CD4-positive, alpha-beta memory T cell (primary cell): ENCODE data around the gene XCL2. TPM values are rescaled to one million over a fixed set of nuclear protein-coding genes. Genes with fewer than 3 reads are reported as not detected.
A peak's percentile ranks its signal among the peaks of the same experiment; 100 is the strongest.

Experiments used
- CTCF ChIA-PET: fragments of 350-600 bp; sonication (Branson Sonifier 250); formaldehyde crosslinking; loops from one replicate; lab custom pipeline; 2021; ENCODE audit warnings: inconsistent platforms; ENCODE audit not compliant: partially characterized antibody; lab: Charles Lee
- POLR2A ChIA-PET: fragments of 350-600 bp; sonication (Branson Sonifier 250); formaldehyde crosslinking; loops from one replicate; lab custom pipeline; 2021; ENCODE audit not compliant: partially characterized antibody; lab: Charles Lee
- DNase-seq, 5 donors: peaks; one replicate each; pipeline versions ENCODE4 v3.0.0 to v3.0.0-alpha.2; 2020 to 2022; ENCODE audit warnings: mixed read lengths in 1 of 5
- H3K27ac ChIP-seq: one replicate; pipeline ENCODE4 v1.7.0; 2013; ENCODE audit warnings: low read depth, low read length
- H3K27me3 ChIP-seq: 2 replicates; pipeline ENCODE4 v1.7.0; 2013; ENCODE audit warnings: mild to moderate bottlenecking, low read length, moderate library complexity; ENCODE audit not compliant: insufficient read depth
- H3K36me3 ChIP-seq: 2 replicates; pipeline ENCODE4 v1.7.0; 2013; ENCODE audit warnings: mild to moderate bottlenecking, low read length, moderate library complexity; ENCODE audit not compliant: insufficient read depth
- H3K4me1 ChIP-seq: 2 replicates; pipeline ENCODE4 v1.7.0; 2013; ENCODE audit warnings: mild to moderate bottlenecking, low read length, moderate library complexity; ENCODE audit not compliant: insufficient read depth
- H3K4me3 ChIP-seq, 2 donors: one replicate each; pipeline ENCODE4 v1.7.0; 2013; ENCODE audit warnings: low read length in 2 of 2, mild to moderate bottlenecking in 1 of 2
- H3K9me3 ChIP-seq, 2 donors: one replicate each; pipeline ENCODE4 v1.7.0; 2013; ENCODE audit warnings: low read length in 2 of 2, control low read depth in 1 of 2; ENCODE audit not compliant: control insufficient read depth in 1 of 2
- H3K27ac Mint-ChIP-seq, 7 donors: one replicate each; pipeline ENCODE4 v1.8.0; 2020 to 2021; ENCODE audit warnings: mixed read lengths in 7 of 7, mild to moderate bottlenecking in 6 of 7, inconsistent platforms in 3 of 7, moderate library complexity in 3 of 7
- H3K27me3 Mint-ChIP-seq, 2 donors: one replicate each; pipeline ENCODE4 v1.8.0; 2020 to 2021; ENCODE audit warnings: mixed read lengths in 2 of 2
- H3K36me3 Mint-ChIP-seq, 2 donors: one replicate each; pipeline ENCODE4 v1.8.0; 2020 to 2021; ENCODE audit warnings: mixed read lengths in 2 of 2, inconsistent platforms in 1 of 2, mild to moderate bottlenecking in 1 of 2
- H3K4me1 Mint-ChIP-seq, 4 donors: one replicate each; pipeline ENCODE4 v1.8.0; 2020 to 2021; ENCODE audit warnings: mixed read lengths in 4 of 4, mild to moderate bottlenecking in 1 of 4
- H3K4me3 Mint-ChIP-seq, 8 donors: one replicate each; pipeline ENCODE4 v1.8.0; 2020 to 2021; ENCODE audit warnings: mixed read lengths in 8 of 8, mild to moderate bottlenecking in 7 of 8, moderate library complexity in 6 of 8, inconsistent platforms in 3 of 8
- H3K9me3 Mint-ChIP-seq, 8 donors: one replicate each; pipeline ENCODE4 v1.8.0; 2020 to 2021; ENCODE audit warnings: mixed read lengths in 8 of 8, mild to moderate bottlenecking in 5 of 8, inconsistent platforms in 3 of 8, moderate library complexity in 1 of 8
- intact Hi-C: fragments of 100-400 bp; cut with micrococcal nuclease; formaldehyde crosslinking; loops from one replicate; pipeline ENCODE4 v1.15.1; 2023
- polyA plus RNA-seq, 2 donors: library from polyadenylated mRNA; unstranded; fragments of 300-500 nt; fragmentation: Illumina TruSeq; gene quantifications; one replicate each; pipeline ENCODE4 v1.2.3, GENCODE V29; 2021
- total RNA-seq, 2 experiments: library from RNA; stranded (reverse); gene quantifications; one replicate each; pipeline ENCODE4 v1.2.3, GENCODE V29; 2021

The XCL2 gene
- total and polyA plus RNA-seq, 4 experiments from 2014 or later = 1.4 to 2.8 TPM; not detected in 2

DNA sequence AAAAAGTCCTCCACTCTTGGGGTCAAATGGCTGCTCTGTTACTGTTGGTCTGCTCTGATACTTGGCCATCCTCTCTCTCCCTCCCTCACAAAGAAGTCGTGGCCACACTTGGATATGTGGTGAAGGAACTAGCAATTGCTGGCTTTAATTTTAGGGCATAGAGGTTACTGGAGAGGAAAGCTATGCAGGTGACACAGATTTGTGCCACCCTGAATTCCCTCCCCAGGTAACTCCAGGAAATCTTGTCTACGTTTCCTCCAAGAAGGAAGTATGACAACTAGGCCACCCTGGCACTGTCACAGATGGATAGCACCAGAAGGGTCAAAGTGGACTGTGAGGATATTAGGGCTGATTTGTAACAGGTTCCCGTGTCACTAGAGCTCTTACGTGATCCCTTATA lies 36.0 kb downstream of the XCL2 start:
- intact Hi-C loops = no loop called here
- Mint-ChIP-seq H3K4me1 (peaks cover 20 to 44% (median 36%) of the 10 kb centered on the region in 4 donors), H3K4me3 (no peak overlapping the region), H3K27ac (no peak overlapping the region), H3K27me3 (no peaks in the 10 kb centered on the region), H3K9me3 (no peaks in the 10 kb centered on the region), H3K36me3 (no peaks in the 10 kb centered on the region)
- no peaks in the 10 kb centered on the region for H3K27me3 ChIP-seq
- DNase-seq = no peak
- POLR2A ChIA-PET = no interaction called here
- H3K4me1 ChIP-seq = peaks cover 13% of the 10 kb centered on the region
- no peak overlapping the region for H3K4me3 ChIP-seq
- H3K27ac ChIP-seq = no peak overlapping the region
- H3K36me3 ChIP-seq = no peaks in the 10 kb centered on the region
- H3K9me3 ChIP-seq = no peaks in the 10 kb centered on the region
- CTCF ChIA-PET = no interaction called here

DNA sequence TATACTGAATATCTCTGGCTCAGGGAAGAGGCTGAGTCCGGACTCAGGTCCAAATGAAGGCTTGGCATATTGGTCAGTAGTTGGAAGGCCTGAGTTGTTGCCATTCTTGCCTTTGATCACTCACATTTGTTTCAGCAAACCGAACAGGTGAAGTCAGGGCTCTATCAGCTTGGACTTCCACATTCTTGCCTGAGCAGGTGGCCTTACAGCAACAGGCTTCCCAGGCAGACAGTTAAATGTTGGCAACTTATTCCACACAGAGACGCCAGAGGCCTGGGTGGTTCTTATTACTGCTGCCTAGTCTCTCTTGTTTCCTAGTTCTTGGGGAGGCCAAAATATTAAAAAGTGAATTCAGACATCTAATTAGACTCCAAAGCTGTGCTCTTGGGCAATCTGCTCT lies 36.6 kb downstream of the XCL2 start:
- POLR2A ChIA-PET = interaction anchor here (0.8 kb wide), 1 partner anchor 1171 kb away, joined by 3 read pairs; no protein-coding TSS in a partner anchor
- CTCF ChIA-PET = no interaction called here
- intact Hi-C loops = no loop called here

DNA sequence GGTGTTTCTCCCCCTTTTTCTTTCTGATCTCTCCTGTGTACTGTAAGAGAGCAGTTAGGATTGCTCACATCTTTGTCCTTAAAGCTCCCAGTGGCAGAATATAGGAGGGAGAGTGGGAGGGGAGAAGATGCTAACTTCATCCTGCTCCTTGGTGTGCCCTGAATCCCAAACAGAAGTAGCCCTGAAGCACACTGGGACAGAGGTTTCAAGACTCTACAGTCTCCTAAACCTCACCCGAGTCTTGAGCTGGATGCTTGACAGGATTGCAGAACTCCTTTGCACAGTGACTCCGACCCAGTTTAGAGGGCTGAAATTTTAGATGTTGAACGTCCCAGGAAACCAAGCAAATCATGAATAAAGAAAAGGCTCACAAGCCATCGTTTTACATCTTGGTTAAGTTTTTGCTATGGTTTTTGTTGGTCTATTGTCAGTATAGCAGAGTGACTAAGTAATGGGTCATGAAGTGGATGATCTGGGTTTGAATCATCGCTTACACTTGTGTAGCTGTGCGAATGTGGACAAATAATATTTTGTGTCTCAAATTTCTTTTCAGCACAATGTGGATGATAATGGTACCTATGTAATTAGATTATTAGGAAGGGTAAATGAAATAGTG lies 37.5 kb downstream of the XCL2 start:
- Mint-ChIP-seq H3K36me3 (no peaks in the 10 kb centered on the region), H3K27me3 (no peaks in the 10 kb centered on the region), H3K4me1 (peaks cover 20 to 42% (median 33%) of the 10 kb centered on the region in 4 donors), H3K4me3 (no peak overlapping the region), H3K27ac (no peak overlapping the region), H3K9me3 (no peaks in the 10 kb centered on the region)
- Histone ChIP-seq H3K4me1 (peaks cover 5% of the 10 kb centered on the region), H3K9me3 (no peaks in the 10 kb centered on the region), H3K27me3 (no peaks in the 10 kb centered on the region), H3K36me3 (no peaks in the 10 kb centered on the region), H3K27ac (no peak overlapping the region), H3K4me3 (no peak overlapping the region)
- ChIA-PET CTCF (interaction anchor here (2.3 kb wide), 1 partner anchor 11 kb away, joined by 5 read pairs; no protein-coding TSS in a partner anchor), POLR2A (interaction anchor here (1.3 kb wide), 1 partner anchor 15 kb away, joined by 3 read pairs; no protein-coding TSS in a partner anchor)
- DNase-seq = no peak
- intact Hi-C loops = no loop called here

More for the DNA sequence above, 36.6 kb downstream of the XCL2 start:
- Mint-ChIP-seq H3K4me3 (no peak overlapping the region), H3K27ac (no peak overlapping the region), H3K27me3 (no peaks in the 10 kb centered on the region), H3K4me1 (peaks cover 17 to 39% (median 32%) of the 10 kb centered on the region in 4 donors), H3K36me3 (no peaks in the 10 kb centered on the region), H3K9me3 (no peaks in the 10 kb centered on the region)
- Histone ChIP-seq H3K27me3 (no peaks in the 10 kb centered on the region), H3K27ac (no peak overlapping the region), H3K9me3 (no peaks in the 10 kb centered on the region), H3K36me3 (no peaks in the 10 kb centered on the region), H3K4me3 (no peak overlapping the region), H3K4me1 (peaks cover 7% of the 10 kb centered on the region)
- DNase-seq = no peak

DNA sequence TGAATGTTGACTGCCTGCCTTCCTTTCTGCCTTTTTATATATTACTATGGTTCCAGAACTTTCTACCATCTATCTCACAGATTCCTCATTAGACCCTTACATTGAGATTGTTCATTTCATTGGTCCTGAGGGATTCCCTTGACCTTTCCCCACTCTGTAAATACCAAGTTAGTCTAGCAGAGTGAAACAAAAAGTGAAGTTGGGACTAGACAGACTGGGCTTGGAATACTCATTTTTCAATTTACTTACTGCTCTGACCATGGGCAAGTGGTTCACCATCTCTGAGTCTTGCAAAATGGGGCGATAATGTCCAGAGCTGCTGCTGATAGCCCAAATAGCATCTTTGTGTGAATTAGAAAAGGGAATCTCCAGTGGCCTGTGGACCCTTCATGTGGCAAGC lies 38.8 kb downstream of the XCL2 start:
- Mint-ChIP-seq H3K36me3 (no peaks in the 10 kb centered on the region), H3K4me3 (peak overlapping the region in 1 of 8 donors; percentile 17), H3K27ac (no peak overlapping the region), H3K27me3 (no peaks in the 10 kb centered on the region), H3K9me3 (no peaks in the 10 kb centered on the region), H3K4me1 (peaks cover 15 to 33% (median 27%) of the 10 kb centered on the region in 4 donors)
- intact Hi-C loops = no loop called here
- peaks cover 5% of the 10 kb centered on the region for H3K4me1 ChIP-seq
- H3K4me3 ChIP-seq = no peak overlapping the region
- ChIA-PET CTCF (interaction anchor here (2.3 kb wide), 1 partner anchor 12 kb away, joined by 5 read pairs; no protein-coding TSS in a partner anchor), POLR2A (no interaction called here)
- DNase-seq = no peak
- H3K27ac ChIP-seq = no peak overlapping the region
- H3K36me3 ChIP-seq = no peaks in the 10 kb centered on the region
- H3K27me3 ChIP-seq = no peaks in the 10 kb centered on the region
- H3K9me3 ChIP-seq = no peaks in the 10 kb centered on the region

DNA sequence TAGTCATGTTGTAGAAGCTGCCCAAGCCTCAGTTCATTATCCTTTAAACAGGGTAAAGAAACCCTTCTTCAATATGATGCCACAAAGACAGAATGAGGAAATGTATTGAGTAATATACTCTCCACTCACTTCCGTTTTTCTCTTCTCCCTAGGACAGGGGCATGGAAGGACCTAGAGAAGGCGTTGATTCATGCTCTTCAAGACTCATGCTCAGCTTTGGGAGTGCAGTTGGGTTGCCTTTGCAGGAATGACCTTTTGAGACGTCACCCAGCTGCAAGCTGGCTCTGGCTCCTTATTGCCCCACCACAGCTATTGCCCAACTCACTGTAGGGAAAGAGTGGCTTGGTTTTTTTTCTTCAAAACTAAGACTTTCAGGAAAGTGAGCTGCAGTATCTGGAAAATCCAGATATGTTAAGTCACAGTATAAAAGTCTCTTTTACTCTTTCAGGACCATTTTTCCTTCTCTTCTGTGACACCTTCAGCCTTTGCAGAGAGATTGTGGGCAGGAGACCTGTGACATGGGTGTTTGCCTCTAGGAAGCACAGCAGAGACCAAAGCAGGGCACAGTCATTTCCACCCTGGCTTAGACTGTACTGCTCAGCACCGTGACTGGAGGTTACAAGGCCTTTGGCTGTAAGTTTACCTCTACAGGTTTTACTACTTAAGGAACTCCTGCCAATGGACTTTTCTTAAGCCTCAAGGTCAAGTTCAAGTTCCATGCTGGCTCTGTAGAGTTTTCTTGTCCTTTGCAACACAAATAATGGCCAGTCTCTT lies 39.5 kb downstream of the XCL2 start:
- H3K4me3 ChIP-seq = no peak overlapping the region
- H3K36me3 Mint-ChIP-seq = no peaks in the 10 kb centered on the region
- ChIA-PET CTCF (interaction anchor here (1.2 to 1.5 kb wide), 3 partner anchors 10 to 65 kb away, joined by 3 to 6 read pairs (median 4); no protein-coding TSS in a partner anchor), POLR2A (interaction anchor here (0.9 to 1.4 kb wide), 6 partner anchors 12 to 65 kb away, joined by 3 read pairs; no protein-coding TSS in a partner anchor)
- no peak overlapping the region for H3K27ac ChIP-seq
- no peaks in the 10 kb centered on the region for H3K9me3 ChIP-seq
- no peaks in the 10 kb centered on the region for H3K27me3 ChIP-seq
- H3K27me3 Mint-ChIP-seq = no peaks in the 10 kb centered on the region
- no peak overlapping the region for H3K27ac Mint-ChIP-seq
- H3K9me3 Mint-ChIP-seq = no peaks in the 10 kb centered on the region
- DNase-seq = no peak
- H3K36me3 ChIP-seq = no peaks in the 10 kb centered on the region
- H3K4me1 ChIP-seq = peaks cover 5% of the 10 kb centered on the region
- H3K4me1 Mint-ChIP-seq = peaks cover 15 to 30% (median 23%) of the 10 kb centered on the region in 4 donors
- intact Hi-C loops = no loop called here
- peak overlapping the region in 3 of 8 donors; percentile 2 to 22 (median 12) for H3K4me3 Mint-ChIP-seq

DNA sequence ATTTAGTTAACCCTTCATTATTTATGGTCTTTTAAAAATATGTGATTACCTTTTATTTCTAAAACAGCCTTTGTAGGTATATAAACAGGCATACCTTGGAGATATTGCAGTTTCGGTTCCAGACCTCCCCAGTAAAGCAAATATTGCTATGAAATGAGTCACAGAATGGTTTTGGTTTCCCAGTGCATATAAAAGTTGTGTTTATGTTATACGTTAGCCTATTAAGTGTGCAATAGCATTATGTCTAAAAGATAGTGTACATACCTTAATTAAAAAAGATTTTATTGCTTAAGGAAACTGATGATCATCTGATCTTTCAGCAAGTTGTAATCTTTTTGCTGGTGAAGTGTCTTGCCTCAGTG lies 44.1 kb downstream of the XCL2 start:
- H3K4me1 Mint-ChIP-seq = peaks cover 12 to 21% (median 17%) of the 10 kb centered on the region in 4 donors
- Histone ChIP-seq H3K4me1 (peaks cover 2% of the 10 kb centered on the region), H3K9me3 (no peaks in the 10 kb centered on the region), H3K4me3 (no peak overlapping the region), H3K27ac (no peak overlapping the region), H3K27me3 (no peaks in the 10 kb centered on the region), H3K36me3 (no peaks in the 10 kb centered on the region)
- CTCF ChIA-PET = no interaction called here
- intact Hi-C loops = no loop called here
- no peaks in the 10 kb centered on the region for H3K9me3 Mint-ChIP-seq
- H3K27me3 Mint-ChIP-seq = no peaks in the 10 kb centered on the region
- POLR2A ChIA-PET = no interaction called here
- no peaks in the 10 kb centered on the region for H3K36me3 Mint-ChIP-seq
- H3K4me3 Mint-ChIP-seq = no peak overlapping the region
- DNase-seq = no peak
- H3K27ac Mint-ChIP-seq = no peak overlapping the region

DNA sequence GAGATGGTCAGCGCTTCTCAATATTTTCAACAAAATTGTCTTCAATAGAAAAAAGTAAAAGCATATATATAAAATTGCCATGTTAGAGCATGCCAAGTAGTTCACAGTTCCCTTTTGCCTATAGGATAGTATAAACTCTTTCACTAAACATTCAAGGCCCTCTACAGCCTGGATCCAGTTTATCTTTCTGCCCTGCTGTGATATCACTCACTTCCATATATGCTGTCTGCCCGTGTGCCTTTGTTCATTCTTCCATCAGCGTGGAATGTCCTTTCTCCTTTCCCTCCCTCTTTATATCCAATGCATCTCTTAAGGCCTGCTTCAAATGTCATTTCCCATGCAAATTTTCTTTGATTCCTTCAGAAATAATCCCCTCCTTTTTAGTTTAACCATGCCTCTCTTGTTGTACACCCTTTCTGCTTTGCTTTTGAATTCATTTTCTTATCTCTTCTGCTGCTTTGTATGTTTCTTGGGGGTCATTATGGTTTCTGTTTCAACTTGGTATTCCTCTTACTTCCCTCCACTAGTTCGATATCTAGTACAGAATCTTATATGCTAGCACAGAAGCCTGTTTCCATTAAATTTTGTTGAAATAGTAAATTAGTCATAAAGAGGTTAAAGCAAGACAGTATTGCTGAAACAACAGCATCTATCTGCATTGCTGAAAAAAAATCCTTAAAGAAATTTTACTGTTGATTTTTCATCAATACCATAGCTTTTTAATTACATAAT lies 44.7 kb downstream of the XCL2 start:
- H3K4me1 ChIP-seq = no peaks in the 10 kb centered on the region
- Mint-ChIP-seq H3K36me3 (no peaks in the 10 kb centered on the region), H3K27me3 (no peaks in the 10 kb centered on the region), H3K9me3 (no peaks in the 10 kb centered on the region), H3K27ac (no peak overlapping the region), H3K4me3 (peak overlapping the region in 1 of 8 donors; percentile 15), H3K4me1 (peaks cover 8 to 16% (median 12%) of the 10 kb centered on the region in 4 donors)
- no peak overlapping the region for H3K27ac ChIP-seq
- H3K36me3 ChIP-seq = no peaks in the 10 kb centered on the region
- ChIA-PET POLR2A (no interaction called here), CTCF (no interaction called here)
- intact Hi-C loops = no loop called here
- no peaks in the 10 kb centered on the region for H3K27me3 ChIP-seq
- no peak overlapping the region for H3K4me3 ChIP-seq
- no peaks in the 10 kb centered on the region for H3K9me3 ChIP-seq
- DNase-seq = no peak
